ENCODE measurements around the gene BICRA. TPM values are rescaled to one million over a fixed set of nuclear protein-coding genes. Genes with fewer than 3 reads are reported as not detected.

Gene BICRA
- total RNA-seq, 4 donors from 2014 or later: 8.4 to 35.2 (median 28.7) TPM

- Histone ChIP-seq H3K4me3 (no peak overlapping the region), H3K4me1 (peaks cover 25 to 49% of the 10 kb centered on the region in 2 donors), H3K36me3 (no peaks in the 10 kb centered on the region), H3K27ac (peak overlapping the region in 3 of 4 donors; percentile 27 to 51 (median 48)), H3K9me3 (no peaks in the 10 kb centered on the region), H3K27me3 (no peaks in the 10 kb centered on the region)
- DNase-seq (no peak), ATAC-seq (no peak)
- TF ChIP-seq, protein P1, sequence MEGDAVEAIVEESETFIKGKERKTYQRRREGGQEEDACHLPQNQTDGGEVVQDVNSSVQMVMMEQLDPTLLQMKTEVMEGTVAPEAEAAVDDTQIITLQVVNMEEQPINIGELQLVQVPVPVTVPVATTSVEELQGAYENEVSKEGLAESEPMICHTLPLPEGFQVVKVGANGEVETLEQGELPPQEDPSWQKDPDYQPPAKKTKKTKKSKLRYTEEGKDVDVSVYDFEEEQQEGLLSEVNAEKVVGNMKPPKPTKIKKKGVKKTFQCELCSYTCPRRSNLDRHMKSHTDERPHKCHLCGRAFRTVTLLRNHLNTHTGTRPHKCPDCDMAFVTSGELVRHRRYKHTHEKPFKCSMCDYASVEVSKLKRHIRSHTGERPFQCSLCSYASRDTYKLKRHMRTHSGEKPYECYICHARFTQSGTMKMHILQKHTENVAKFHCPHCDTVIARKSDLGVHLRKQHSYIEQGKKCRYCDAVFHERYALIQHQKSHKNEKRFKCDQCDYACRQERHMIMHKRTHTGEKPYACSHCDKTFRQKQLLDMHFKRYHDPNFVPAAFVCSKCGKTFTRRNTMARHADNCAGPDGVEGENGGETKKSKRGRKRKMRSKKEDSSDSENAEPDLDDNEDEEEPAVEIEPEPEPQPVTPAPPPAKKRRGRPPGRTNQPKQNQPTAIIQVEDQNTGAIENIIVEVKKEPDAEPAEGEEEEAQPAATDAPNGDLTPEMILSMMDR (IDR thresholded peaks at IDR 0.05 in 4 of 5, conservative IDR thresholded peaks at IDR 0.05 in 1 of 5): no peak
- no peak for TF ChIP-seq POLR2A (IDR thresholded peaks at IDR 0.05)
- intact Hi-C loops (cut with DNase I; ENCODE audit: low total_unique reads): no loop called here
- in situ Hi-C loops (cut with MboI; ENCODE audit: low sequenced_read_pairs in 4 of 4): no loop called here
Measured at GRCh38 chr19:47623921-47624391, 15.0 kb downstream of the BICRA start.

DNA sequence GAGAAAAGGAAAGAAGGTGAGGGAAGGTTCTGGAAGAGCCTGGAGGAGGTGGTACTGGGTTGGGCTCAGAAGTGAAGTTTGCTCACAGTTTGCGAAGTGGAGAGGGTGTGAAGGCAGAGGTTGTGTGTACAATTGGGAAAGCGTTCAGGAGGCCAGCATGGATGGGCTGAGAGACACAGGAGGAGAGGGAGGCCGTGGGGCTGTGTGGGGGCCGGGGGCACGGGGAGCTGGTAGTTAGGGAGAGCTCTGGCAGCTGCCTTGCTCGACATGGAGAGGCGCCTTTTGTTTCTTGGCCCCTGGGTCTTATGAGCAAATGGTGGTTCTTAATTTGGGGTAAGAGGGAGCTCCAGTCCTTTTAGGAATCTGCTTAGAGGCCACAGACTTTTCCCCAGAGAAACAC, 16.7 kb downstream of the BICRA start:
- in situ Hi-C loops (cut with MboI; ENCODE audit: low sequenced_read_pairs in 4 of 4): no loop called here
- no peaks in the 10 kb centered on the region for H3K9me3 ChIP-seq
- ATAC-seq (no peak), DNase-seq (no peak)
- intact Hi-C loops (cut with DNase I; ENCODE audit: low total_unique reads): no loop called here
- peaks cover 13 to 35% of the 10 kb centered on the region in 2 donors for H3K4me1 ChIP-seq
- H3K27ac ChIP-seq: peak overlapping the region; percentile 36 to 64 (median 54)
- no peaks in the 10 kb centered on the region for H3K36me3 ChIP-seq
- no peaks in the 10 kb centered on the region for H3K27me3 ChIP-seq
- H3K4me3 ChIP-seq: no peak overlapping the region
- TF ChIP-seq, protein P1 (IDR thresholded peaks at IDR 0.05 in 4 of 5, conservative IDR thresholded peaks at IDR 0.05 in 1 of 5): no peak
- no peak for TF ChIP-seq POLR2A (IDR thresholded peaks at IDR 0.05)

DNA sequence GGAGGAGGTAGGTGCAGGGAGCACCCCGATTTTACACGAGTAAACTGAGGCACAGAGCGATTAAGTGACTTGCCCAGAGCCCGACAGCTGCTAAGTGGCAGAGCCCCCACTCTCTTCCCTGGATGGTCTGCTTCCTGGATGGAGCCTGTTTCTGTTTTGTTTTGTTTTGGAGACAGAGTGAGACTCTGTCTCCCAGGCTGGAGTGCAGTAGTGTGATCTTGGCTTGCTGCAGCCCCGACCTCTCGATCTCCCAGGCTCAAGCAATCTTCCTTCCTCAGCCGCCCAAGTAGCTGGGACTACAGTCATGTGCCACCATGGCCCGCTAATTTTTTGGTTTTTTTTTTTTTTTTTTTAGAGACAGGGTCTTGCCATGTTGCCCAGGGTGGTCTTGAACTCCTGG, 17.3 kb downstream of the BICRA start:
- no peaks in the 10 kb centered on the region for H3K36me3 ChIP-seq
- no peaks in the 10 kb centered on the region for H3K27me3 ChIP-seq
- DNase-seq (no peak), ATAC-seq (peak in 1 of 2 donors; percentile 18)
- intact Hi-C loops (cut with DNase I; ENCODE audit: low total_unique reads) (no loop called here), in situ Hi-C loops (cut with MboI; ENCODE audit: low sequenced_read_pairs in 4 of 4) (no loop called here)
- TF ChIP-seq POLR2A (IDR thresholded peaks at IDR 0.05): no peak
- TF ChIP-seq, protein P1 (IDR thresholded peaks at IDR 0.05 in 4 of 5, conservative IDR thresholded peaks at IDR 0.05 in 1 of 5): no peak
- H3K4me1 ChIP-seq: peaks cover 13 to 37% of the 10 kb centered on the region in 2 donors
- no peak overlapping the region for H3K4me3 ChIP-seq
- H3K27ac ChIP-seq: peak overlapping the region; percentile 36 to 64 (median 54)
- H3K9me3 ChIP-seq: no peaks in the 10 kb centered on the region

- DNase-seq (no peak), ATAC-seq (no peak)
- H3K36me3 ChIP-seq: no peaks in the 10 kb centered on the region
- no peaks in the 10 kb centered on the region for H3K9me3 ChIP-seq
- no peak overlapping the region for H3K4me3 ChIP-seq
- in situ Hi-C loops (cut with MboI; ENCODE audit: low sequenced_read_pairs in 4 of 4): no loop called here
- H3K27me3 ChIP-seq: no peaks in the 10 kb centered on the region
- intact Hi-C loops (cut with DNase I; ENCODE audit: low total_unique reads): no loop called here
- H3K4me1 ChIP-seq: peaks cover 25 to 55% of the 10 kb centered on the region in 2 donors
- H3K27ac ChIP-seq: no peak overlapping the region
- TF ChIP-seq POLR2A (IDR thresholded peaks at IDR 0.05): no peak
- TF ChIP-seq, protein P1 (IDR thresholded peaks at IDR 0.05 in 4 of 5, conservative IDR thresholded peaks at IDR 0.05 in 1 of 5): no peak
Measured at GRCh38 chr19:47628078-47628771, 19.3 kb downstream of the BICRA start.

All from gastrocnemius medialis (tissue), 4 donors.